ENCODE data around the gene FGF12. TPM values are rescaled to one million over a fixed set of nuclear protein-coding genes. Genes with fewer than 3 reads are reported as not detected.

FGF12 gene
- total and polyA plus RNA-seq, 2 of the 13 experiments (the other 11 are each of a cell fraction or from before 2014, with no cell fraction given), result 0.07 TPM; not detected in 1

DNA sequence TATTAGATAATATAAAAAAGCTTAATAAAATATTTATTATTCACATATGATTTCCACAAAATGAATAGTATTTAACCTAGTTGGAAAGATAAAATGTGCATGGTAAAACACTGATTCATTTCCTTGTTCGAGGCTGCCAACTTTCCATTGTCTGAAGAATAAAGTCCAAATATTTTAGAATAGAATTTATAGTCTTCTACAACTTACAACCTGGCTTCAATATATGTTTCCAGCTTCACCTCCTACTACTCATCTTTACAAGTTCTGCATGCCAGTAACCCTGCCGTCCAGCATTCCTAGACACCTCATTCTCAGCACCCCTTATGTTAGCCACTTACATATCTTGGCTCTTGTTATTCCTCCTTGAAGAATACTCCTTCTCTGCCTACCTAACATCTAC, 244.5 kb downstream of the FGF12 start:
- intact Hi-C loops (cut with micrococcal nuclease; ENCODE audit: unreplicated experiment) (no loop called here), in situ Hi-C loops (cut with HindIII; ENCODE audit: extremely low pct_ligation_motif_present, low pct_unique_long_range_greater_than_20kb) (no loop called here)
- no peaks in the 10 kb centered on the region for H3K9me3 ChIP-seq (ENCODE audit: low read length)
- no peak overlapping the region for H3K27ac ChIP-seq (ENCODE audit: extremely low read length, insufficient read depth, low read length)
- H3K4me3 ChIP-seq (replicated peaks in 1 of 3; ENCODE audit: insufficient read depth in 1 of 3, low read depth in 2 of 3, low read length in 3 of 3), result no peak overlapping the region
- no peaks in the 10 kb centered on the region for H4K20me1 ChIP-seq (ENCODE audit: insufficient read depth, low read length)
- H3K4me2 ChIP-seq (ENCODE audit: low read depth, low read length), result no peak overlapping the region
- no peak for ATAC-seq
- H3K79me2 ChIP-seq (ENCODE audit: insufficient read depth, low read length), result no peaks in the 10 kb centered on the region
- H3K9ac ChIP-seq (ENCODE audit: insufficient read depth, low read depth, low read length), result no peak overlapping the region
- no peaks in the 10 kb centered on the region for H3K27me3 ChIP-seq (ENCODE audit: control insufficient read depth in 1 of 2, insufficient read depth in 2 of 2, low read length in 2 of 2)
- TF ChIP-seq SYNCRIP (IDR thresholded peaks at IDR 0.05; ENCODE audit: insufficient read depth, low read depth, low read length) (no peak), RNF2 (conservative IDR thresholded peaks at IDR 0.05; ENCODE audit: low read depth) (no peak), ZBTB38 (CRISPR knock-in tag; IDR thresholded peaks at IDR 0.05) (no peak)
- TF ChIP-seq, protein P1, sequence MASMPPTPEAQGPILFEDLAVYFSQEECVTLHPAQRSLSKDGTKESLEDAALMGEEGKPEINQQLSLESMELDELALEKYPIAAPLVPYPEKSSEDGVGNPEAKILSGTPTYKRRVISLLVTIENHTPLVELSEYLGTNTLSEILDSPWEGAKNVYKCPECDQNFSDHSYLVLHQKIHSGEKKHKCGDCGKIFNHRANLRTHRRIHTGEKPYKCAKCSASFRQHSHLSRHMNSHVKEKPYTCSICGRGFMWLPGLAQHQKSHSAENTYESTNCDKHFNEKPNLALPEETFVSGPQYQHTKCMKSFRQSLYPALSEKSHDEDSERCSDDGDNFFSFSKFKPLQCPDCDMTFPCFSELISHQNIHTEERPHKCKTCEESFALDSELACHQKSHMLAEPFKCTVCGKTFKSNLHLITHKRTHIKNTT (CRISPR knock-in tag; IDR thresholded peaks at IDR 0.05), result no peak
- TF ChIP-seq, protein P2, sequence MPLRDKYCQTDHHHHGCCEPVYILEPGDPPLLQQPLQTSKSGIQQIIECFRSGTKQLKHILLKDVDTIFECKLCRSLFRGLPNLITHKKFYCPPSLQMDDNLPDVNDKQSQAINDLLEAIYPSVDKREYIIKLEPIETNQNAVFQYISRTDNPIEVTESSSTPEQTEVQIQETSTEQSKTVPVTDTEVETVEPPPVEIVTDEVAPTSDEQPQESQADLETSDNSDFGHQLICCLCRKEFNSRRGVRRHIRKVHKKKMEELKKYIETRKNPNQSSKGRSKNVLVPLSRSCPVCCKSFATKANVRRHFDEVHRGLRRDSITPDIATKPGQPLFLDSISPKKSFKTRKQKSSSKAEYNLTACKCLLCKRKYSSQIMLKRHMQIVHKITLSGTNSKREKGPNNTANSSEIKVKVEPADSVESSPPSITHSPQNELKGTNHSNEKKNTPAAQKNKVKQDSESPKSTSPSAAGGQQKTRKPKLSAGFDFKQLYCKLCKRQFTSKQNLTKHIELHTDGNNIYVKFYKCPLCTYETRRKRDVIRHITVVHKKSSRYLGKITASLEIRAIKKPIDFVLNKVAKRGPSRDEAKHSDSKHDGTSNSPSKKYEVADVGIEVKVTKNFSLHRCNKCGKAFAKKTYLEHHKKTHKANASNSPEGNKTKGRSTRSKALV (CRISPR knock-in tag; IDR thresholded peaks at IDR 0.05), result no peak
- TF ChIP-seq, protein P3, sequence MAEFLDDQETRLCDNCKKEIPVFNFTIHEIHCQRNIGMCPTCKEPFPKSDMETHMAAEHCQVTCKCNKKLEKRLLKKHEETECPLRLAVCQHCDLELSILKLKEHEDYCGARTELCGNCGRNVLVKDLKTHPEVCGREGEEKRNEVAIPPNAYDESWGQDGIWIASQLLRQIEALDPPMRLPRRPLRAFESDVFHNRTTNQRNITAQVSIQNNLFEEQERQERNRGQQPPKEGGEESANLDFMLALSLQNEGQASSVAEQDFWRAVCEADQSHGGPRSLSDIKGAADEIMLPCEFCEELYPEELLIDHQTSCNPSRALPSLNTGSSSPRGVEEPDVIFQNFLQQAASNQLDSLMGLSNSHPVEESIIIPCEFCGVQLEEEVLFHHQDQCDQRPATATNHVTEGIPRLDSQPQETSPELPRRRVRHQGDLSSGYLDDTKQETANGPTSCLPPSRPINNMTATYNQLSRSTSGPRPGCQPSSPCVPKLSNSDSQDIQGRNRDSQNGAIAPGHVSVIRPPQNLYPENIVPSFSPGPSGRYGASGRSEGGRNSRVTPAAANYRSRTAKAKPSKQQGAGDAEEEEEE (CRISPR knock-in tag; IDR thresholded peaks at IDR 0.05; ENCODE audit: borderline replicate concordance), result no peak
- no peak for FAIRE-seq
- ChIA-PET CTCF (ENCODE audit: low intra/inter-chr PET ratio, low total read pairs) (no interaction called here), POLR2A (no interaction called here)
- 2% methylated on average over 2 of the region's 2 CpGs for WGBS (ENCODE audit: low lambda C conversion rate)
- no peaks in the 10 kb centered on the region for H3K4me1 ChIP-seq (ENCODE audit: insufficient read depth, low read length)
- no peak overlapping the region for H2AFZ ChIP-seq (ENCODE audit: low read length)
- BruUV-seq (replicated peaks), result no TSS peak
- H3K36me3 ChIP-seq (replicated peaks in 1 of 2; ENCODE audit: control insufficient read depth in 1 of 2, insufficient read depth in 2 of 2, low read length in 2 of 2), result no peaks in the 10 kb centered on the region
- DNase-seq (ENCODE audit: low spot score), result no peak

Measured in HepG2 (cell line).